Tibial nerve (tissue), 4 donors: Measurements from ENCODE around the gene GPR87.

Experiments used
- CTCF ChIP-seq, 5 experiments: fragments of 200-600 bp in 3 of 5; fragments of 450-650 bp in 2 of 5; sonication (generic) in 3 of 5; IDR thresholded peaks; one replicate each; pipeline ENCODE4 v1.5.1; 2016 to 2019; ENCODE audit warnings: antibody characterized with exemption in 5 of 5, mild to moderate bottlenecking in 3 of 5, moderate library complexity in 2 of 5
- EP300 ChIP-seq, 2 donors: sonication (generic); formaldehyde crosslinking; IDR thresholded peaks; one replicate each; pipeline ENCODE4 v1.6.1; 2017; ENCODE audit warnings: antibody characterized with exemption in 2 of 2, mild to moderate bottlenecking in 1 of 2
- POLR2A ChIP-seq, 2 donors: fragments of 450-650 bp; IDR thresholded peaks; one replicate each; pipeline ENCODE4 v1.6.1; 2017; ENCODE audit warnings: antibody characterized with exemption in 2 of 2, mild to moderate bottlenecking in 2 of 2, moderate library complexity in 2 of 2

GRCh38 chr3:151331696-151332095, 15.1 kb upstream of the GPR87 start:
- TF ChIP-seq CTCF (IDR thresholded peaks at IDR 0.05) (no peak), POLR2A (IDR thresholded peaks at IDR 0.05) (no peak), EP300 (IDR thresholded peaks at IDR 0.05) (no peak)
